Activated T-cell treated with anti-CD3 and anti-CD28 coated beads, Interleukin-2, amount 50 U/mL, for 1 hour (primary cell): Measurements from ENCODE around the gene HOXA9.
A peak's percentile ranks its signal among the peaks of the same experiment; 100 is the strongest.

ENCODE experiments used
- DNase-seq: peaks from one replicate; pipeline ENCODE4 v3.0.0-alpha.2; 2020

Gene HOXA9

DNA sequence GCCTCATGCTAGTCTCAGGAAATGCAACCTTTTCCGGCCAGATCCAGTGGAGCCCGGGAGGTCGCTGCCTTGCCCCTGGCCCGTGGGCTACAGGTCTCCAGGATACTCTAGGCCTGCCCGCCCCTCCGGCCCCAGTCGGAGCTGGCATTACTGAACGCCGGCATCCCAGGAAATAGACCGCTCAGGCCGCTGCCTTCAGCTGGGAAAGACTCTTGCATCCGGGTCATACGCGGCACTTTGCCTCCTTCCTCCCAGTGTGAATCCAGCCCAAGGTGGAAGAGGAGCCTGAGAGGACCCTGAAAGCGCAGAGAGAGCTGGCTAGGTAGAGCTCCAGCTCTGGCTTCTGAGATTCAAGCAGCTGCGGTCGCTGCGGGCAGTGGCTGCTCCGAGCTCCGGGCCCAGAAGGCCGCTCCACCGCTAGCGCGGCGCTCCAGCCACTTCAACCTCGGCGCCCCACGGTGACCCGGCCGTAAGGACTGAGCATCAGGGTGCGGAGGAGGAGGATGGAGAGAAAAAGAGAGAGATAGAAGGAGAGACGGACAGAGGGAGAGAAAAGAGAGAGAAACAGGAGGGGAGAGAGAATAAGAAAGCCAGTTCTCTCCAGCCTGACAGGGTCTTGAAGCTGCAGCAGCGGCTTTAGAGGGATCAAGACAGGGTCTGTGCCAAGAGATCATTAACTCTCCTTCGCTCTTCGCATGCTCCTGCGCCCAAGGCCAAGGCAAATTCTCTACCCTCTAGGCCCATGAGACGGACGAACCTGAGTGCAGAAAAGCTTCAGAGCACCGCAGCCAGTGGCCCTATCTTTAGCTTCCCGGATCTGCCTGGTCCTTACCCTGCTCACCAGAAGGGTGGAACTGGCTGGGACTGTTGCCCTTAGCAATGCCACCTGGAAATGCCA, 10.5 kb upstream of the HOXA9 start:
- DNase-seq = peak; percentile 18

DNA sequence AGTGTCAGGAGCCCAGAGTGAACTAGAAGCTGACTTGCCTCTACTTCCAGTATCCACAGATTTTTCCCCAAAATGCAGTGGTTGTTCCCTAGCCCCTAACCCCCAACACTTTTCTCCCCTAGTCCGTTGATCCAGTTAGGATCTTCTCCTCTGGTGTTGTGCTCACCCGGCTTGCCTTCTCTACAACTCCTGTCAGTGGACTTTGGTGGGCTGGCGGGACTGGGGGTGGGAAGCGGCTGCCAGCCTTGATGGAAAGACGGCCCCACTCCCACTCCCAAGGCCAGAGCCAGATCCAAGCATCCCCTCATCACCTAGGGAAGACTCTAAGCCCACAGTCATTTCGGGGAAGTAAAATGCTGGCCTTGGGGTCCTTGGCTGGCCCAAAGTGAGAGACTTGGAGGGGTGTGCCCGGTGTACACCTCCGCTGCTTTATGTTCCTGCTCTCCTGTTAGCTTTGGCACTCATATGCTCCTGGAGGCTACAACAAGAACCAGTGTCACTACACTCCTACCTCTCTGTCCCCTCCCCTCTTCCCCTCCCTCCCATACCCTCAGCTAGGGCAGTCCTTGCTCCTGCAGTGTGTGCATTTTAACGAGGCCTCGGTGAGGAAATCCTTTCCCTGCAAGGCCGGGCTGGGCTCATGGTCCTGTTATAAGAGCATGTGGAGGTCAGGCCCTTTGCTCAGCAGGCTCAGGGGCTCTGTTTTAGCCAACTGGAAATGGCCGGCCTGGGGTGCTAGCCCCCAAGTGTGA, 9.7 kb upstream of the HOXA9 start:
- DNase-seq = no peak

DNA sequence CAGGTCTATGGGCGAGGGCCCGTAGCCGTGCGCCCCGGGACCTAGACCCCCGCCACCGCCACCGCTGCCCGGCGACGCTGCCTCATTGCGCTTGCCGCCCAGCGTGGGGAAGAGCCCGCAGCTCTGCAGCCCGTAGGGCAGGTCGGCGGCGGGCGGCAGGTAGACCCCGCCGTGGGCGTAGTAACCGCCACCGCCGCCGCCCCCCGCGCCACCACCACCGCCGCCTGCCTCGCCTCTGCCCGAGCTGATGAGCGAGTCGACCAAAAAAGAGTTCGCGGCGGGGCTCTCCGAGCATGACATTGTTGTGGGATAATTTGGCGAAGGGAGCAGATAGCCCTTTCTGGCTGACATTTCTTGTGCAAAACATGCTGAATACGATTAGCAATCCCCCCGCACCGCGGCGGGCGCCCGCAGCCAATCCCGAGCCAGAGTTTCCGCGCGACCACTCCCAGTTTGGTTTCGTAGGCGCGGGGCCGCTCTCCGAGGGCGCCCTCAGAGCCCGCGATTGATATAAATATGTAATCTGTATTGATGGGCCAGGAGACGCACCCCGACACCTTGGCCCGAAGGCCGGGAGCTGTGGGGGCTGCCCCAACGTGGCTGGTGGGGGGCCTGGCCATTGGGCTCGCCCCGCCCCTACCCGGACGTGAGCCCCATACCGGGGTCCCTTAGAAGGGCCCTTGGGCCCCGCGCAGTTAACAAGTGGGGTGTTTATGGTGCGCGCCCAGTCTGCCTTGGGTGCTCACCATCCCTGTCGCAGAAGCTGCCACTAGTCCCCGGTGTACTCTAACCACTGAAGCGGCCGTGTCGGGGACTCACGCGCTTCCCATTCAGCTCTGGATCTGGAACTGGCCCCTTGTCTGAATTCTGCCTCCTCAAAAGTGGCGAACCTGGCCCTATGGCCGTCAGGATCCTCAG, 8.9 kb upstream of the HOXA9 start, which contains the start of gene HOXA10:
Gene HOXA10, minus strand, starts transcription at position 365 of the 918 bp plus-strand sequence. Its CDS starts 14 bp downstream, at position 351.
- DNase-seq = peak; percentile 39

DNA sequence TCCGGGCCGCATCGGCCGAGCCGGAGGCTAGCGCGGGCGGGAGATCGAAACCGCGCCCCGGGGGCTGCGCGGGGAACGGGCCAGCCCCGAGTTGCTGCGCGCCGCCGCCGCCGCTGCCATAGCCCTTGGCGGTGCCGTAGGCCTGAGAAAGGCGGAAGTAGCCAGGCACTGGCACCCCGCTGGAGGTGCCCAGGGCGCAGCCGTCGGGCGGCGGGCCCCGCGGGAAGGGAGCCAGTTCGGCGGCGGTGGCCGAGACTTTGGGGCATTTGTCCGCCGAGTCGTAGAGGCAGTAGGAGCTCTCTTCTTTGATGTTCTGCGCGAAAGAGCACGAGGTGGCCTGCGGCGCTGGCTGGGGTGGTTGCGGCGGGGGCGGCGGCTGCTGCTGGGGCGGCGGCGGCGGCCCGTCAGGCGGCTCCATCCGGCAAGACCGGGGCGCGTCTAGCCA, 8.2 kb upstream of the HOXA9 start:
- DNase-seq = peak; percentile 61

DNA sequence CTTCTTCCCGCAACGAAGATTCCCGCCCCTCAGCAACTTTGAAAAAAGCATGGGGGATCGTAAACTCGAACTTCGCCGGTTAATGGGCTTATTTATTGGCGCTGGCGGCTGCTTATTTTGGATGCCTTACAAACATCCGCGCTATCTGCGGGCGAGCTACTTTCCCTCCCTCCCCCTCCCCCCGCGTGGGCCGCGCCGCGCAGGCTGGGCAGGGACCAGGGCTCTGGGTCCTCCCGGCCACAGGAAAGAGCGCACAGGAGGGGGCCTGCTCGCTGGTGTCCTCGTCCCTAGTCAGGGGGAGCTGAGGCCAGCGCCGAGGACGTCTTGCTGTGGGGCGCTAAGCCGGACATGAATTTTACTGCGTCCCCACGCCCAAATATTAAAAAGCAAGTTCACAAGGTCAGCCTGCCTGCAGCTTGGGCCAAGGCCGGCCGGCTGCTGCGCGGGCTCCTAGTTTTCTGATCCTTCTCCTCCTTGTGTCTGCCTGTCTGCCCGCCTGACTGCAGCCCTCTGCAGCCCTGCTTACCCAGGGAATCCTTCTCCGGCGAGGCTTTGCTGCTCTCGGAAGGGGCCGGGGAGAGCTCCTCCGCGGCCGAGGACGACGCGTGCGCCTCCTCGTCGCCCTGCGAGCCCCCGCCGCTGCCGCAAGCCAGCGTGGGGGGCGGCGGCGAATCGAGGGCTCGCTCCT, 7.6 kb upstream of the HOXA9 start:
- DNase-seq = no peak

DNA sequence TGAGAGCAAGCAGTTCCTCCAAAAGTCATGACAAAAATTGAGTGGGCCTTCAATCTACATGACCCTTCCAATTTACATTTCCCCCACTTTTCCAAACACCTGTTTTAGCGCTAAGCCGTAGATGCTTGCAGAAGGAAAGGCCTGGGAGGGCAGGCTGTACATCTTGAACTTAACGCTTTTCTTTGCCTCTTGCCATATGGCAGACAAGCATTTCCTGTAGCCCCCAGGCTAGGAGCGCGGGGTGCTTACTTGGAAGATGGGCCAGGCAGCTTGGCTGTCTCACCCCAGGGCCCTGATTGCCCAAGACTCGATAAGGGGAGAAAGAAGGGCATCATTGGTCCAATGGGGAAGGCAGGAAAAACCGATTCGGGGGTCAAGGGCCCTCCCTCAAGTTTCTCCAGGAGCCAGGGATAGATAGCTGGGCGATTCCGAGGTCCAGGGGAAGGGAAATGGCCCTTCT, 7.0 kb upstream of the HOXA9 start:
- DNase-seq = peak; percentile 28

DNA sequence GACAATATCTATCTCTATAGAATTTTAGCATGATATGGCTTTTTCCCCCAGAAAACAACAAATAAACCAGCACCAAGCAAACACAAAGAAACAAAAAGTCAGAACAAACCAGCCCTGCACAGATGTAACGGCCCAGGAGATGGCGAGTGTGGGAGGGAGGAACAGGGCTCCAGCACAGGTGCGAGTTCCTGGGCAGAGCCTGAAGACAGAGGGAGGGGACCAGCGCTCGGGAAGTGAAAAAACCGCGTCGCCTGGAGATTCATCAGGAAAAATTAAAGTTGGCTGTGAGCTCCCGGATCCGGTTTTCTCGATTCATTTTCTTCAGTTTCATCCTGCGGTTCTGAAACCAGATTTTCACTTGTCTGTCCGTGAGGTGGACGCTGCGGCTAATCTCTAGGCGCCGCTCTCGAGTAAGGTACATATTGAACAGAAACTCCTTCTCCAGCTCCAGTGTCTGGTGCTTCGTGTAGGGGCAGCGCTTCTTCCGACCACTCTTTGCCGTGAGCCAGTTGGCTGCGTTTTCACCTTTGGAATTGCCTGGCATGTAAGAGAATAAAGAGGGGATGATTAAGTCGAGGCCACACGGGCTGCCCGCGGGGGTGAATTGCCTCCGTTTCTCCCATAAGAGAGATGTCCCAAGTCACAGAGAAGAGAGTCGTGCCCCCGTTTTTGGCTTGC, 6.4 kb upstream of the HOXA9 start:
- peak; percentile 32 for DNase-seq

DNA sequence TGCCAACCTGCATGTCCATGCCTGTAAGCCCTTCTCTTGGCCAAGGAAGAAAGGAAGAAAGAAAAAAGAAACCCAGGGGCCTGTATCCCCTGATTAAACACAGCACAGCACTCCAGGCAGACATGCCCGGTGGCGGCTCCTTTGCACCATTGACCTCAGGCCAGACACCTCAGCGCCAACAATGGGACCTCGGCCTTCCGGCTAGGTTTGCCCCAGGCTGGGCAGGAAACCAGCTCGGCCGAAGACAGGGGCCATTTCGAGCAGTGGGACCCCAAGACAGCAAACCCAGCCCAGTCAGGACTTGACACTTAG, 5.9 kb upstream of the HOXA9 start:
- DNase-seq = peak; percentile 25

DNA sequence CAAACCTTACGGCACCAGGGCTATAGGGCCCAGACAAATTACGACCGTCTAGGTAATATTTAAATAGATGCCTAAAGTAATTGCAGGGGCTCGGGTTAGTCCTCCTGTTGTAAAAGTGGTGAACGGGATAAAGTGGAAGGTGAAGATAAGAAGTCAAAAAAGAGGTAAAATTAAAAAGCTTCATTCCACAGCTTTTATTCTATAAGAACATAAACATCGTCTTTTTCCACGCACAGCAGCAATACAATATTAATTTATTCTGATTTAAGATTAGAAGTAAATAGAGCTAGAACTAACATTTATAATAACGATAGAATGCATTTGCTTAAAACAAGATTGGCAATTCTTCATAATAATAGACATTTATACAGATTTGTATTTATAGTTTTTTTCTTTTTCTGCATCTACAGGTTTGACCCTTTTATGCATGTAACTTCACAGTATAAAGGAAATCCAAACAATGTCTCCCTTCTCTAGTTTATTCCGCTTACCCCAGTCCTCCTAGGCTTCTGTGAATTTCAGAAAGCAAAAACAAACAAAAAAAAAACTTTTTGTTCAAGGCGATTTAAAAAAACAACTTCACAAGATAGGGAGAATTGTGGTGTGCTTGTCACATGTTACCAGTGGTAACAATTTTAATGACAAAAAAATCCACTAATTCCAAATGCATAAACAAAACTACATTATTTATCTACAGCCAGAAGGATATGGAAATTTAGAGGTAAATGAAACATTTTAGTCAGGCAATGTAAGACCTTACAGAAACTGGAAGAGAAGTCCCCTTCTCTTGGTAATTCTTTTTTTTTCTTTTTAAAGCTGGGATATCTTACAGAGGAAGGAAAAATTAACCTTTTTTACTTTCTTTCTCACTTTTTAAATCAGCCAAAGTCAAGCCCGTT, 5.3 kb upstream of the HOXA9 start:
- DNase-seq = no peak

DNA sequence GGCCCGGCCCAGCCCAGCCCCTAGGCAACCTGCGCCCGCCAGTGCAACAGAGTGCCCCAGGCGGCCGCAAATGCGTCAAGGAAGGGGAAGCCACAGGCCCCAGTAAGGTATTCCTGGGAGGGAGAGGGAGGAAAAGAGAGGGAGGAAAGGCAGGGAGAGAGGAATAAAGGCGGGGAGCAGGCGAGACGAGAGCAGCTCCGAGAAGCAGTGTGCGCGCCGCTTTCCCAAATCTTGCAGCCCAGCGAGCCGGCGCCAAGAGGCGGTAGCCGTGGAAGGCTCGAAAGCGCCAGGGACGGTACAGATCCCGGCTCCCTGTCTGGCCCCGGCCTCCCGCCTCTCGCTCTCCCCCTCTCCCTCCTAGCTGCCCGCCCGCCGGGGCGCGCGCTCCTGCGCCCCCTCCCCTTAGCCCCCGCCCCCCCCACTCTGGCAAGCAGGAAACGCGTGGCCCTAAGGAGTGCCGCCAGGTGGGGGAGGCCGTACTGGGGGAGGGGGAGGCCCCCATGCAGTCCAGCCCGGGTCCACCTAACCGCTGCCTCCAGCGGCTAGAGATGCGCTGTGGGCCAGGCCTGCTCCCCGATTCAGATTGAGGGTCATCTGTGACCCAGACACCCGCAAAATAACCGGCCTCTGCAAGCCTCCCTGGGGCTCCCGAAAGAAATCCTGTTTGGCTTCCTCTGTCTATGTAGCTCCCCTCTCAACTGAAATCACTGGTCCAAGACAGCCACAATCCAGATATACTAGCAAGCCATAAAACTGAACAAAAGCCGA, 4.5 kb upstream of the HOXA9 start:
- no peak for DNase-seq

DNA sequence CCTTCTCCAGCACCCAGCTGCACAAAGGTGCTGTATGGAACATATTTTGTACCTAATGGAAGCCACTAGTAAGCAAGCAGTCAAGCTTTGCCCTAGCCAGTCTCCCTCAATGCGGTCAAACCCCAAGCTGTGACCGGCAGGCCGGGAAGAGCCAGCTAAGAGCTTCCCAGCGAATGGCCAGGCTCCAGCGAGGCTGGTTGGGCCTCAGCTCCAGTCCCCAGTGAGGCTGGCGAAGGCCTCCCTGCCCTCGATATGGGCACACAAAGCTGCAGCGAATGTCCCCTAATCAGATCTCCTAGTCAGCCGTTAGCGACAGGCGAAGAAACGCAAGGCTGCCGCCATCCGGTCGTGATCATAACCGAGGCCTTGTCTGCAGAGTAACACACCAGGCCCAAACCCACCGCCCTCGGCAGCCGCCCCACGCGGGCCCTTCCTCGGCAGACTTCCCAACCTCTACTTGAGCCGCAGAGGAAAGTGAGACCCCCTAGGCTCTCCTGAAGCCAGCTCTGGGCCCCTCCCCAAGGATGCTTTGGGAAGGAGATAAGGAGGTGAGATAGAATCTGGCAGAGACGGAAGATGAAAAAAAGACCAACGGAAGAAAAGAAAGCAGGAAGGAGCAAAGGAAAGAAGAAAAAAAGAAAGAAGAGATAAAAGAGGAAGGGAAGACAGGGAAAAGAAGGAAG, 3.1 kb upstream of the HOXA9 start:
- DNase-seq = peak; percentile 49

DNA sequence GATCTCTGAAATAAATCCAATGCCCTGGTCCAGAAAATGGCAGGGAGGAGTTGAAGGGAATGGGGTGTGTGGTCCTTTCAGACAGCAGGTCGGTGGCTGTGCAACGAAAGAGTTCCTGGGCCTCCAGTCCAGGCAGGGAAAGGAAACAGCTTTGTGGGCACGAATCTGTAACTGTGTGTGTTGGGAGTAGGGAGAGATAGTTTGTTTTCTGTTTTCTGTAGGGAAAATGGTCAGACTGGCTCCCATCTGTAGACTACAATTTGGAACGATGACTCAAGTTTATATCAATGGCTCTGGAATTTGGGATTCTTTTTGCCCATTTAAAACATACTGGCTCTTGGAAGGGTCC, 2.6 kb upstream of the HOXA9 start:
- DNase-seq = no peak

DNA sequence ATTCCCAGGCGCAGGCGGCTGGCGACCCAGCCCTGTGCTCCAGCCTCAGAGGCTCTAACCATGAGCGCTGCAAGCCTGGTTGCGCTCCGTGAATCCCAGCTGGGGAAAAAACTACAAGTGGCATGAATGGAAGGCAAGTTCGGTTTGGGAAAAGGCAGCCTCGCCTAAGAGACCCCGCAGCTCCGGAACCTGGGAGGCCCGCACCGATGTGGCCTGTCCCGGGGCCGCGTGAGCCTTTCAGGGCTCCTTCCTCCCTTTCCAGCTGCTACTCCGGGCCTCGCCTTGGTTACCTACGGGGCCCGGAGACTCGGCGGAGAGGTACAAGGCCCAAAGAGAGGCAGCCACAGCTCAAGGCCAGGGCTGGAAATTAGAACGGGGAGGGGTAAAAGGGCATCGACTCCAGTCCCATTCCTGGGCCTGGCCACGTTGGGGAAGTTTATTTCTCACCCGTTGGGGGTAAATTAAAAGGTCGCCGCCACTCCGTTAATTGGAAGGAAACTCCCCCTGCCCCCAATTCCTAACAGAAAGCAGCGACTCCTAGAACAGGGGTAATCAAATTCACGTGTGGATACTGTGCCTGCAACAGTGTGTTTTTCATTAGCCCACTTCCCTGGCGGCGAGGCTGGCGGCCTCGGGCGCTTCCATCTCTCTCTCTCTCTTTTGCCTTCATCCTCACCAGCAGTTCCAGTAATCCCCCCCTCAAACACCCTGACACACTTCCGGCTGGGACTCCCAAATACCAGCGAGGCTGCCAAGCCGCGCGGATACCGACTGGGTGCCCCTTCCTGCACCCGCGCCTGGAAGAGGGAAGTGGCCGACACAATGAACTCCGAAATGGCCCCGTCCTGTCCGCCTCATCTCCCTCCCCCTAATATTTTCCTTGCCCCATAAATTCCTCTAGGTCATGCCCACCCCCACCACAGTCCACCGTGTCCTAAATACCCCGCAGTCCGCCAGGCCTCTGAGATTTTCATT, 1.5 kb upstream of the HOXA9 start:
- no peak for DNase-seq

DNA sequence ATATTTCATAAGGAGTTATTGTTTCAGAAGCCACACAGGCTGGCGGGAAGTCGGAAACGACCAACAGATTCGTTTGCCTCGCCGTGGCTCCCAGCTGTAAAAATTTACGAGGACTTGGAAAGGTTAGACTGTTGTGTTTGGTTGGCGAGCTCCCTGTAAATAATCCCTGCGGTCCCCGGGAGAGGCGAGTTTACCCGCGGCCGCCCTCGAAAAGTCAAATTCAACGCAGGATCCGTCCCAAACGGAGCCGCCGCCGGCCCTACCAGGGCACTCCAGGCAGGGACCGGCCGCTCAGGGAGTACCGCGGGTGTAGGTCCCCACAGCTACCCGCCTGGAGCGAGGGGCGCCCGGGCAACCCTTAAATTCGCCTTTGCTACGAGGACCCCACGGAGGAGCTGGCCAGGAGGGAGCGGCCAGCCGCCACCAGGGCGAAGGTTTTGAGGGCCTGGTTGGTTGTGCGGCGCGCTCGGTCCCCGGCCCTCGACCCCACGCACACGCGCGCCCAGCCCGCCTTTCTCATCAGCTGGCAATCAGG, 726 bp upstream of the HOXA9 start:
- DNase-seq = peak; percentile 40

DNA sequence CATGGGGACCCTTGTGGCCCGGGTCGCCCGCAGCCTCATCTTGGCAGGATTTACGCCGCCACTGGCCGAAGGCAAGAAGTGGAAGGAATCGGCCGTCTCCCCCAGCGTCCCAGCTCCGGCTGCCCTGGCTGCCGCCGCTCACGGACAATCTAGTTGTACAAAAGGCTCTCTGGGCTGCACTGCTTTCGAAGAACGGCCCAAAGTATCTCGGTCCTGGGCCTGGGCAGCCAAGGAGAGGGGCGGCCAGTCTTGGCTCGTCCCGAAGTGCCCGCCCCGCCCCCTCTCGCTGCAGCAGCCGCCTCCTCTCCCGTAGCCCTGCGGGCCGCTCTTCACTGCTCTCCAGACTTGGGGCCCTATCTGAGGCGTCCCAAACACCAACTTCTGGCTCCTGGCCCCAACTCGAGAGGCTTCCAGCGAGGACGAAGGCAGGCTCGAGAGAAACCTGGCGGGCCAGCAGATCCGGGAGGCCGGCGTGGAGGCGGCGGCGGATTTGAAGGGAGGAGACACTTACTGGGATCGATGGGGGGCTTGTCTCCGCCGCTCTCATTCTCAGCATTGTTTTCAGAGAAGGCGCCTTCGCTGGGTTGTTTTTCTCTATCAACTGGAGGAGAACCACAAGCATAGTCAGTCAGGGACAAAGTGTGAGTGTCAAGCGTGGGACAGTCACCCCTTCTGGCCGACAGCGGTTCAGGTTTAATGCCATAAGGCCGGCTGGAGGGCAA, 809 bp downstream of the HOXA9 start:
- DNase-seq = peak; percentile 37

DNA sequence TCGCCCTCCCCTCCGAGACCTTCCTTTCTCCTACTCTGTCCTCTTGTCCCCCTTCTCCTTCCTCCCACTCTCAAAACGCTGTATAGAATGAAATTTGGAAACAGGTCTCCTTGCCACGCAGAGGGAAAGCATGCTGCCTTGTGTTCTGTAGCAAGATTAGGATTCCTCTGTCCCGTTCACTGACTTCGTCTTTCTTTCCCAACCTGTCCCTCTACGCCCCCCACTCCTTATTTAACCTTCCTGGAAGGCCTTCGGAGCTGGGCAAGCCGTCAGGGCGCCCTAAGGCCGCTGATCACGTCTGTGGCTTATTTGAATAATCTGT, 1.3 kb downstream of the HOXA9 start:
- DNase-seq = no peak
